WTC11 (cell line): ENCODE measurements around the gene INTU. TPM values are rescaled to one million over a fixed set of nuclear protein-coding genes. Genes with fewer than 3 reads are reported as not detected.

Experiments used
- ATAC-seq: fragments of 200-7000 bp; cut with Tn5 transposase; 2 replicates; pipeline ENCODE4 v1.10.0; 2021; ENCODE audit warnings: mild to moderate bottlenecking, moderate library complexity
- CTCF ChIA-PET: fragments of 300-600 bp; sonication (Branson Sonifier 250); formaldehyde crosslinking; loops from one replicate; lab custom pipeline; 2021; ENCODE audit warnings: antibody characterized with exemption; lab: Charles Lee
- POLR2A ChIA-PET: fragments of 350-600 bp; sonication (Branson Sonifier 250); formaldehyde crosslinking; loops from one replicate; lab custom pipeline; 2021; ENCODE audit warnings: antibody characterized with exemption; lab: Charles Lee
- DNase-seq: peaks from one replicate; pipeline ENCODE4 v3.0.0; 2021; ENCODE audit warnings: low spot score
- H3K27ac Mint-ChIP-seq: 2 replicates; pipeline ENCODE4 v1.8.0; 2021; ENCODE audit warnings: mixed read lengths
- H3K27me3 Mint-ChIP-seq: 2 replicates; pipeline ENCODE4 v1.8.0; 2021; ENCODE audit warnings: low read depth, mild to moderate bottlenecking, moderate library complexity, mixed read lengths
- H3K36me3 Mint-ChIP-seq: 2 replicates; pipeline ENCODE4 v1.8.0; 2021; ENCODE audit warnings: mixed read lengths
- H3K4me1 Mint-ChIP-seq: 2 replicates; pipeline ENCODE4 v1.8.0; 2022; ENCODE audit warnings: mixed read lengths
- H3K4me3 Mint-ChIP-seq: 2 replicates; pipeline ENCODE4 v1.8.0; 2021; ENCODE audit warnings: mild to moderate bottlenecking, moderate library complexity, mixed read lengths
- H3K9me3 Mint-ChIP-seq: 2 replicates; pipeline ENCODE4 v1.8.0; 2021; ENCODE audit warnings: mixed read lengths
- ARID4B ChIP-seq: sonication (generic); formaldehyde crosslinking; IDR thresholded peaks from 2 replicates; pipeline ENCODE4 v1.8.0; 2023; ENCODE audit warnings: missing genetic modification reagents, mild to moderate bottlenecking, borderline replicate concordance
- E2F1 ChIP-seq: sonication (generic); formaldehyde crosslinking; IDR thresholded peaks from 2 replicates; pipeline ENCODE4 v1.8.0; 2022; ENCODE audit warnings: mild to moderate bottlenecking, missing genetic modification reagents
- GTF2I ChIP-seq: fragments of 250-450 bp; sonication (Bioruptor Pico); conservative IDR thresholded peaks from 2 replicates; pipeline ENCODE4 v1.4.0; 2021; ENCODE audit warnings: mild to moderate bottlenecking
- HMGXB4 ChIP-seq: sonication (generic); formaldehyde crosslinking; IDR thresholded peaks from 2 replicates; pipeline ENCODE4 v1.8.1; 2023; ENCODE audit warnings: mild to moderate bottlenecking, moderate library complexity, missing genetic modification reagents
- MXD4 ChIP-seq: fragments of 250-450 bp; sonication (Bioruptor Pico); IDR thresholded peaks from 2 replicates; pipeline ENCODE4 v1.8.0; 2021; ENCODE audit warnings: mild to moderate bottlenecking, moderate library complexity, borderline replicate concordance
- NR1H2 ChIP-seq: sonication (generic); formaldehyde crosslinking; IDR thresholded peaks from 2 replicates; pipeline ENCODE4 v1.9.0; 2021; ENCODE audit warnings: mild to moderate bottlenecking, moderate library complexity, missing genetic modification reagents
- PRDM15 ChIP-seq: sonication (generic); formaldehyde crosslinking; IDR thresholded peaks from 2 replicates; pipeline ENCODE4 v1.8.0; 2022; ENCODE audit warnings: missing genetic modification reagents
- RORB ChIP-seq: fragments of 250-450 bp; sonication (Bioruptor Pico); IDR thresholded peaks from 2 replicates; pipeline ENCODE4 v1.9.0; 2021; ENCODE audit warnings: mild to moderate bottlenecking
- SMAD4 ChIP-seq: sonication (generic); formaldehyde crosslinking; IDR thresholded peaks from 2 replicates; pipeline ENCODE4 v1.8.0; 2022; ENCODE audit warnings: mild to moderate bottlenecking, missing genetic modification reagents
- ZNF232 ChIP-seq: sonication (generic); formaldehyde crosslinking; IDR thresholded peaks from 2 replicates; pipeline ENCODE4 v1.8.0; 2022; ENCODE audit warnings: mild to moderate bottlenecking, missing genetic modification reagents
- ZNF263 ChIP-seq: sonication (generic); formaldehyde crosslinking; IDR thresholded peaks from 2 replicates; pipeline ENCODE4 v1.8.1; 2022; ENCODE audit warnings: low read depth, mild to moderate bottlenecking, moderate library complexity, missing genetic modification reagents
- ZSCAN18 ChIP-seq: fragments of 250-450 bp; sonication (Bioruptor Pico); IDR thresholded peaks from 2 replicates; pipeline ENCODE4 v2.1.2; 2022; ENCODE audit warnings: mild to moderate bottlenecking, moderate library complexity
- total RNA-seq: library from RNA; stranded (reverse); gene quantifications from 3 replicates; pipeline ENCODE4 v1.2.3, GENCODE V29; 2021

Gene INTU
- total RNA-seq, 1 experiment from 2014 or later = 15.0 TPM

GRCh38 chr4:127622921-127623796 lies 9.6 kb upstream of the INTU start (continued):
- TF ChIP-seq ZSCAN18 (CRISPR knock-in tag) (no peak), ARID4B (CRISPR knock-in tag) (peak; percentile 49), NR1H2 (CRISPR knock-in tag) (no peak), RORB (CRISPR knock-in tag) (no peak), PRDM15 (no peak), ZNF263 (CRISPR knock-in tag) (0 out of 2 replicates have a peak, but pooled peaks have one; percentile 33), MXD4 (CRISPR knock-in tag) (no peak), SMAD4 (no peak), HMGXB4 (peak; percentile 97; the same call in 1 of the 2 replicates)

GRCh38 chr4:127623797-127624083 lies 9.0 kb upstream of the INTU start:
- H3K36me3 Mint-ChIP-seq = no peaks in the 10 kb centered on the region
- ATAC-seq = no peak

More at GRCh38 chr4:127623797-127624083, 9.0 kb upstream of the INTU start:
- CTCF ChIA-PET = interaction anchor here (0.7 to 2.3 kb wide), 6 partner anchors 9 to 152 kb away, joined by 3 to 17 read pairs (median 6); partner anchors contain the start of gene INTU
- Mint-ChIP-seq H3K27me3 (peaks cover 42% of the 10 kb centered on the region), H3K27ac (no peak overlapping the region), H3K4me1 (peaks cover 11% of the 10 kb centered on the region), H3K9me3 (no peaks in the 10 kb centered on the region), H3K4me3 (peak overlapping the region; percentile 81)
- no peak for DNase-seq
- TF ChIP-seq GTF2I (CRISPR knock-in tag) (no peak), ZNF232 (CRISPR knock-in tag) (no peak), E2F1 (no peak)
- POLR2A ChIA-PET = interaction anchor here (1.4 kb wide), 1 partner anchor 9 kb away, joined by 8 read pairs; the partner anchor contains the start of gene INTU
